NCI-H82 treated with DMSO at 0.1 percent for 48 hours (cell line): ENCODE results near the gene RALGAPA2.
A peak's percentile ranks its signal among the peaks of the same experiment; 100 is the strongest.

Experiments used
- DNase-seq: peaks from one replicate; lab custom pipeline; 2025; ENCODE audit not compliant: unreplicated experiment; lab: John Stamatoyannopoulos, UW

RALGAPA2 gene

DNA sequence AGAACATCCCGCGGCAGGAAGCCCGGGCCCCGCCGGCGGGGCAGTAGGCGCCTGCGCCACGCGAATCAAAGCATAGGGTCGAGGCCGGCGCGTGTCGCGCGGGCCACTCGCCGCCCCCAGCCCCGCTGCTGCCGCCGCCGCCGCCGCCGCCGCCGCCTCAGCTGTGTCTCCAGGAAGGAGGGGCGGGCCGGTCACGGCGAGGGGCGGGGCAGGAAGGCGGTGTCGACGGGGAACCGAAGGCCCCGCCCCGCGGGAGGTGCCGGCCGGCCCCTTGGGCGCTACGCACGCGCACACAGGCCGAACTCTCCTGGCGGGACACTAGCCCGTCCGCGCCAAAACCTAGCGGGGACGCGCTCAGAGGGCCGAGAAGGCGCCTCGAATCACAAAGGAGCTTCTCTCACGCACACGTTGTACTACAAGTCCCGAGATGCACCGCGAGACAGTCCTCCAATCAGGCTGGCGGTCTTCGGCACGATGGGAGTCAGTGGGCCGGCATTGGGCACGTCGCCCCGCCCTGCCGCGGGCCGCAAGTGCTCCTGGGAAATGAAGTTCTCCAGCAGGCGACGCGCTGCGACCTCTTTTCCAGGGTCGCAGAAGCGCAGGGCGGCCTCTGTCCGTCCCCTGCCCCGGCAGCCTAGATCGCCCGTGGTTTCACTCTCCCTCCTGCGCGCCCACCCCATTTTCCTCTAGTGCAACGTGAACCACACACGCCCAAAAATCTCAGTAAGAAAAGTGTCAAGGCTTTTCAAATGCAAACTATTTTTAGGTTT, at the start of gene RALGAPA2:
Gene RALGAPA2, minus strand, starts transcription at position 171 of the 770 bp plus-strand sequence. Its CDS starts 164 bp downstream, at position 7.
- DNase-seq: peak; percentile 88

- DNase-seq: no peak
Observed at GRCh38 chr20:20761301-20761700, 48.9 kb upstream of the RALGAPA2 start.

- DNase-seq: no peak
Observed at GRCh38 chr20:20759132-20759531, 46.7 kb upstream of the RALGAPA2 start.

DNA sequence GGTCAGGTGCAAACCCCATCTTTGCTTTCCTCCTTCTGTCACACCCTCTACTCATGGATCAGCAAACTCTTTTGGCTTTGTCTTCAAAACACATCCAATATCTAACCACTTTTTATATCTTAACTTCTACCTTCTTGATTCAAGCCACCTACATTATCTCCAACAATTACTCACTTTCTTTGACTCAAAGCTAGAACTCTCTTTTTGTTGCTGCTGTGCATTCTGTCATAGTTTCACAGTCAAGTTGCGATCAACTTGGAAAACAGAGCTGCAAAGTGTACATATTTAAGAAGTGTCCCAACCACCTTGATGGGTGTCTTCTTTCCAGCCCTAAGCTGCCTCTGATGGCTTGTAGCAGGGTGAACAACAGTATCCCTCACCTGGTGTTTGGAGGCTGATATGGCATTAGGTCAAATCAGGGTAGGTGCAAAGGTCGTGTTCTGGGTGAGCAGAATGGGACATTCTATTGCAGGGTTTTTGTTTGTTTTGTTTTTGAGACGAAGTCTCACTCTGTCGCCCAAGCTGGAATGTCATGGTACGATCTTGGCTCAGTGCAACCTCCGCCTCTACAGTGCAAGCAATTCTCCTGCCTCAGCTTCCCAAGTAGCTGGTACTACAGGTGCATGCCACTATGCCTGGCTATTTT, 43.4 kb upstream of the RALGAPA2 start:
- DNase-seq: no peak

- no peak for DNase-seq
Observed at GRCh38 chr20:20755231-20755630, 42.8 kb upstream of the RALGAPA2 start.

GRCh38 chr20:20754714-20755113, 42.3 kb upstream of the RALGAPA2 start:
- DNase-seq: no peak

- no peak for DNase-seq
Observed at GRCh38 chr20:20752712-20753111, 40.3 kb upstream of the RALGAPA2 start.

- no peak for DNase-seq
Observed at GRCh38 chr20:20747298-20747697, 34.9 kb upstream of the RALGAPA2 start.

DNA sequence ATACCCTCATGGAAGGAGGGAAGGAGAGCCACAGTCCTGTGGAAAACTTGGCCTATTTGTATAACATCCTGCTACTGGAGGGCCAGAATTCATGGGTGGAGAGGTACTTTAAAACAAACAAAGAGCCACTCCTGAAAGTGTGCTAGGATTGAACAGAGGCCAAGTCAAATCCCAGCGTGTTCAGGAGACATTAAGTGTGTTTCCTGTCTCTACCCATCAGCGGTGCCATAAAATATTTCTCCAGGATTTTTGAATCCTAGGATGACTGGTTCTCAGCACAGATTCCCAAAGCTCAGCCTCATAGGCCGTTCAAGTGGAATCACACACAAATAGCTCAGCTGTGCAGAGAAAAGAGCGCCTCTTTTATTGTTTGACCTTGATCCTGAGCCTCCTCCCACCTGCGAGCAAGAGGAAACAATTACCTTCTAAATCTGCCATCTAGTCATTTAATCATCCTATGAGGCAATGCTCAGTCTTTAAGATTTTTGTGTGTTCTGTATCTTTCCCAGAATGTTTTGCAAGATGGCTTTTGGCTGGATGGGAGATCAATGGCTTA, 31.8 kb upstream of the RALGAPA2 start:
- DNase-seq: no peak

DNA sequence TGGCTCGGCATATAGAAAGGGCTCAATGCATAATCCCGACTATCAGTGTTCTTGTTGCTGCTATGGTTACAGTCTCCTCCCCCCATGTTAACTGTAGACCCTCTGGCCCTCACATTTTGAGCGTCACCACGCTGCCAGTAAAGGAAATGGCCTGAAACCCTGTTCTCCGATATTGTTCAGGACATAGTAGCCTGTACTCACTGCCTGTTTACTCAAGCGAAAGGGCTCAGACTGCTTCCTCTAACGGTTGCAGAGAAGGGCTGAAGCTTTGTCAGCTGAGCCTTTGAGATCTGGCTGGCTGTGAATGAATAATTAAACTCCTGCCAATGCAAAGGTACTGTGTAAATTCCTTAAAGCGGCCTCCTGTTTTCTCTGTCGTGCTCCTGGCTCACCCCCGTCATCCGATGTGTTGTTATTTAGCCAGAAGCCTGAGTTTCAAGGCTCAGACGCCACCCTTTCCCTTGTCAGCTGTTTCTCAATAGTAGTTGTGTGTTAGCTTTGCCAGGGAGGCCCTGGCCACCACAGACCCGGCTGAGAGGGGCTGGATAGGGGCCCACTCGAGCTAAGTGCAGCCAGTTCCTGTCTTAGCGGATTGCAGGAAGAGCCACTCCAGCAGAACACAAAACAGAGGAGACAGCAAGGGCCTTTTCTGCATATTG, 31.2 kb upstream of the RALGAPA2 start:
- DNase-seq: peak; percentile 40

GRCh38 chr20:20741087-20742045, 28.9 kb upstream of the RALGAPA2 start:
- no peak for DNase-seq

DNA sequence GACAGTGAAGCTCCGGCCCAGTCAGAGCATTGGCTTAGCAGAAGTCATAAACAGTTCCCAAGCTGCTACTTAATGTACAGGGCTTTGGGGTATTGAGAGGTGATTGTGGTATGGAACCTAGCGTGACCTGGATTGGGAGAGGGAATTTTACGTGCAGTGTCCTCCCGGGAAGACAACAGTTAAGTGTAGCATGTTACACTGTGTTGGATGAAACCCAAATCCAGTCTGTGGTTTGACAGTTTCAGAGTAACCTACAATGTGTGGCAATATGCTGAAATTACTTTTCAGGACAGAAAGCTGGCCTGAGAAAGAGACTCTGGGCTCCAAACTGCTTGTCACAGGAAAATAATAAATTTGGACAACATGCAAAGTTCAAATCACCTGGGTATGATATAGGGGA, 28.1 kb upstream of the RALGAPA2 start:
- DNase-seq: no peak

GRCh38 chr20:20737158-20737557, 24.7 kb upstream of the RALGAPA2 start:
- no peak for DNase-seq

- peak; percentile 68 for DNase-seq
Observed at GRCh38 chr20:20736303-20736702, 23.9 kb upstream of the RALGAPA2 start.

DNA sequence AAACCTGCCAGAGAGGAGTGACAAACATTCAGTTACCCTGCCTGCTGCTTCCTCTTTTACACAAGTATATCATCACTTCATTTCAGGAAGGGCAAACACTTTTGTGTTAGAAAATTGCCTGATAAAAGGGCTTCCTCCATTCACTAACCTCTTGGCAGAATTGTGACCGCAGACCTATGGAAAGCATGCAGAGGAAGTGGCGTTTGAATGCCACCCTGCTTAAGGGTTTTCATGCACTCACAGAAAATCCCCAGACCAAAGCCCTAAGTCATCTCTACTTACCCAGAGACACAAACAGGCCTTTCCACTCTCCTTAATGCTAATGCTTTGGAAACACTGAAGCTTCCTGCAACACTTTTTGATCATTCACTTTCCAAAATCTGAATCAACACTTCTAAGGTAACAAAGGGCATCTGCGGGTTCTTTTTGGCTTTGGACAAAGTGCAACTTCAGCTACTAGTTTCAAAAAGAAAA, 22.1 kb upstream of the RALGAPA2 start:
- peak; percentile 53 for DNase-seq

DNA sequence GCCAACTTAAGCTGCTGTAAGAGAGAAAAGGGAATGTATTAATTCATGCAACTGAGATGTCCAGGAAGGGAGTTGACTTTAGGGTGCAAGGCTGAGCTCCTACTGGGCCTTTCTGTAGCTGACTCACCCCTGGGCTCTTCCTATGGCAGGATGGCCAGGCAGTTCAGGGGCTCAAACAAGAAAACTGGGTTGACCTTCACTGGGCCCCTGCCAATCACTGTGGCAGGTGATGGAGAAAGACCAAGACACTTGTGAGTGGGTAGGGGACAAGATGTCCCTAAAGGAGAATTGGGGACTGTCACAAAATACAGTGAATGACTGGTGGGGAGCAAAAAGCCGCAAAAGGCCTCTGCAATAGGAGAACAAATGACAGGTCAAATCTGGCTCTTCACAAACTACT, 21.5 kb upstream of the RALGAPA2 start:
- DNase-seq: no peak

DNA sequence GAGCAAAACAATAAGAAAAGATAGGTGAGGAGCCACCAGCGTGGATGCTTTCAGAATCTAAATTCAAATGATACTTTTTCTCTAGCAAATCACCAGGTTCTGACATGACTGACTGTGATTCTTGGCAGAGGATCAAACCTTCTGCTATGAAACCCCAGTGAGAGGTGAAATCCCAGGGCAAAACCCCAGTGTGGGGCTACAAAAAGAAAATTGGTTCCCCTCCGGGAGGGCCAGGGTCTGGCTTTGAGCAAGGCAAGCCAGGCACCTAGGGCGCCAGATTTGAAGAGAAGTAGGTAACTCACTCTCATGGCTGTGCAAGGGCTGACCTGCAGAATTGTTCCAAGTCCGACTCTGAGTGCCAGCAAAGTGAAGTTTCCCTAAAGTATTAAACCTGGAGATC, 20.2 kb upstream of the RALGAPA2 start:
- DNase-seq: no peak

- DNase-seq: no peak
Observed at GRCh38 chr20:20731945-20732296, 19.5 kb upstream of the RALGAPA2 start.

GRCh38 chr20:20731000-20731944, 18.8 kb upstream of the RALGAPA2 start:
- DNase-seq: no peak
